Measurements from ENCODE around the gene CRB1. TPM values are rescaled to one million over a fixed set of nuclear protein-coding genes. Genes with fewer than 3 reads are reported as not detected.

CRB1 gene
- total RNA-seq, 1 donor from 2014 or later = not detected

- no peak overlapping the region for H3K27ac Mint-ChIP-seq (ENCODE audit: unreplicated experiment)
- Histone ChIP-seq H3K4me3 (ENCODE audit: insufficient read depth, low read depth, low read length) (no peak overlapping the region), H3K4me2 (ENCODE audit: low read length) (no peak overlapping the region), H3K9ac (ENCODE audit: low read length) (no peak overlapping the region), H3K27me3 (ENCODE audit: insufficient read depth, low read length) (no peaks in the 10 kb centered on the region), H3K36me3 (ENCODE audit: insufficient read depth, low read length) (no peaks in the 10 kb centered on the region), H3K27ac (ENCODE audit: low read depth, low read length) (no peak overlapping the region), H4K20me1 (ENCODE audit: insufficient read depth, low read length) (no peaks in the 10 kb centered on the region), H3K79me2 (ENCODE audit: insufficient read depth, low read length) (no peaks in the 10 kb centered on the region), H3K4me1 (ENCODE audit: insufficient read depth, low read length) (no peaks in the 10 kb centered on the region), H2AFZ (ENCODE audit: low read depth, low read length) (no peak overlapping the region), H3K9me3 (ENCODE audit: insufficient read depth, low read depth, low read length) (no peaks in the 10 kb centered on the region)
- peaks cover 5% of the 10 kb centered on the region for H3K4me1 Mint-ChIP-seq (ENCODE audit: low read depth, unreplicated experiment)
- no peak for FAIRE-seq
- no peaks in the 10 kb centered on the region for H3K27me3 Mint-ChIP-seq (ENCODE audit: low read depth, unreplicated experiment)
- TF ChIP-seq CTCF (IDR thresholded peaks at IDR 0.05; ENCODE audit: insufficient read depth, low read depth, low read length) = no peak
- no peak for TF ChIP-seq EZH2 (IDR thresholded peaks at IDR 0.05; ENCODE audit: insufficient read depth, low read length)
- no peaks in the 10 kb centered on the region for H3K36me3 Mint-ChIP-seq (ENCODE audit: low read depth, unreplicated experiment)
- no peaks in the 10 kb centered on the region for H3K9me3 Mint-ChIP-seq (ENCODE audit: unreplicated experiment)
- no peak overlapping the region for H3K4me3 Mint-ChIP-seq (ENCODE audit: unreplicated experiment)
- DNase-seq (ENCODE audit: low read depth) = no peak
Observed at GRCh38 chr1:197393105-197393504, 125.1 kb downstream of the CRB1 start.

DNA sequence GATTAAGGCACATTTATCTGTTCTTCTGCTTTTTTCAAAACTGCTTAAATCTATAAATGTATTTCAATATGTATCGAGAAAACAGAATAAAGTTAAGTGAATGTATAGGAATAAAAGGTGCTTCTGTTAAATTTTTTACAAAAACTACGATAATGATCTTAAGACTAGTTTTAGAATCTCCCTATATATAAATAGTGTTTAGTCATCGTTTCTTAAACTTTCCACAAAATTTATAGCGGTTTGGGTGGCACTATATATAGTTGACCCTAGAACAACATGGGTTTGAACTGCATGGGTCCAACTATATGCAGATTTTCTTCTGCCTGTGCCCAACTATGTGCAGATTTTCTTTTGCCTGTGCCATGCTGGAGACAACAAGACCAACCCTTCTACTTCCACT, 125.7 kb downstream of the CRB1 start:
- Histone ChIP-seq H4K20me1 (ENCODE audit: insufficient read depth, low read length) (no peaks in the 10 kb centered on the region), H3K9me3 (ENCODE audit: insufficient read depth, low read depth, low read length) (no peaks in the 10 kb centered on the region), H3K4me1 (ENCODE audit: insufficient read depth, low read length) (no peaks in the 10 kb centered on the region), H3K79me2 (ENCODE audit: insufficient read depth, low read length) (no peaks in the 10 kb centered on the region), H3K4me3 (ENCODE audit: insufficient read depth, low read depth, low read length) (no peak overlapping the region), H2AFZ (ENCODE audit: low read depth, low read length) (no peak overlapping the region), H3K4me2 (ENCODE audit: low read length) (no peak overlapping the region), H3K27ac (ENCODE audit: low read depth, low read length) (no peak overlapping the region), H3K9ac (ENCODE audit: low read length) (no peak overlapping the region), H3K36me3 (ENCODE audit: insufficient read depth, low read length) (no peaks in the 10 kb centered on the region), H3K27me3 (ENCODE audit: insufficient read depth, low read length) (no peaks in the 10 kb centered on the region)
- DNase-seq (ENCODE audit: low read depth) = no peak
- TF ChIP-seq CTCF (IDR thresholded peaks at IDR 0.05; ENCODE audit: insufficient read depth, low read depth, low read length) = no peak
- TF ChIP-seq EZH2 (IDR thresholded peaks at IDR 0.05; ENCODE audit: insufficient read depth, low read length) = no peak
- Mint-ChIP-seq H3K27ac (ENCODE audit: unreplicated experiment) (no peak overlapping the region), H3K9me3 (ENCODE audit: unreplicated experiment) (no peaks in the 10 kb centered on the region), H3K36me3 (ENCODE audit: low read depth, unreplicated experiment) (no peaks in the 10 kb centered on the region), H3K4me1 (ENCODE audit: low read depth, unreplicated experiment) (peaks cover 5% of the 10 kb centered on the region), H3K27me3 (ENCODE audit: low read depth, unreplicated experiment) (no peaks in the 10 kb centered on the region), H3K4me3 (ENCODE audit: unreplicated experiment) (no peak overlapping the region)
- no peak for FAIRE-seq

DNA sequence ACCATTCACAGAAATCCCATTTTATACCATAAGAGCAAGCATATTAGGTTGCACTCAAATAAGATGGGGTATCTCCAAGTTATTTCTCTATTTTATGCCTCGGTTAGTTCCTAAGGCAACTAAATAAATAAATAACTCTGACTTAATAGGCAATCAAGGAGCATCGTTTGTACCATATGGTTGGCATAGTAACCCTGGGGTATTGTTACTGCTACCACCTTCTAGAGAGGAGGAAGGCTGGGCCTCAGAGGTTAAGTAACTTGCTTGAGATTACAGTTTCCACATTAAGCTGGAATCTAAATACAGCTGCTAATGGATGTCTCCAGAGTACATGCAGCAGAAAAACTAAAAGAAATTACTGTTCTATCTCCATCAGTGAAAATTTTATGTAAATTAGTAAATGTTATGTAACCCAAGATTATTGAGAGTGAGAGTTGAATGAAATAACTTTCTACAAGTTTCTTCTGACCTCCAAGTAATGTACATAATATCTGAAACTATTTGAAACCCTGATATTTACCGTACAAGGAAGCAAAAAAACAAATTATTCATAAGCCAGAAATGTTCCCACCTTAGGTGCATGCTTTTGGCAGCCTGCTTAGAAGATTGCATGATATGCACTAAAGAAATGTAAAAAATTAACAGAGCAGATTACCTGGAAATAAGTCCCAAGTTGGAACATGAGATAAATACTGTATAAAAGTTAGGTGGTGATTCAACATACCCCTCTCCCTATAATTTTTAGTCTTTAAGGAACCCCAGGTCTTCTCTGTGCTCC, 127.0 kb downstream of the CRB1 start:
- Histone ChIP-seq H3K9ac (ENCODE audit: low read length) (no peak overlapping the region), H3K27me3 (ENCODE audit: insufficient read depth, low read length) (no peaks in the 10 kb centered on the region), H3K9me3 (ENCODE audit: insufficient read depth, low read depth, low read length) (no peaks in the 10 kb centered on the region), H3K36me3 (ENCODE audit: insufficient read depth, low read length) (no peaks in the 10 kb centered on the region), H4K20me1 (ENCODE audit: insufficient read depth, low read length) (no peaks in the 10 kb centered on the region), H3K4me1 (ENCODE audit: insufficient read depth, low read length) (no peaks in the 10 kb centered on the region), H3K4me2 (ENCODE audit: low read length) (no peak overlapping the region), H3K4me3 (ENCODE audit: insufficient read depth, low read depth, low read length) (no peak overlapping the region), H3K27ac (ENCODE audit: low read depth, low read length) (no peak overlapping the region), H3K79me2 (ENCODE audit: insufficient read depth, low read length) (no peaks in the 10 kb centered on the region), H2AFZ (ENCODE audit: low read depth, low read length) (no peak overlapping the region)
- H3K36me3 Mint-ChIP-seq (ENCODE audit: low read depth, unreplicated experiment) = no peaks in the 10 kb centered on the region
- FAIRE-seq (no peak), DNase-seq (ENCODE audit: low read depth) (no peak)
- H3K4me1 Mint-ChIP-seq (ENCODE audit: low read depth, unreplicated experiment) = peaks cover 5% of the 10 kb centered on the region
- H3K4me3 Mint-ChIP-seq (ENCODE audit: unreplicated experiment) = no peak overlapping the region
- no peak overlapping the region for H3K27ac Mint-ChIP-seq (ENCODE audit: unreplicated experiment)
- no peaks in the 10 kb centered on the region for H3K9me3 Mint-ChIP-seq (ENCODE audit: unreplicated experiment)
- H3K27me3 Mint-ChIP-seq (ENCODE audit: low read depth, unreplicated experiment) = no peaks in the 10 kb centered on the region
- TF ChIP-seq EZH2 (IDR thresholded peaks at IDR 0.05; ENCODE audit: insufficient read depth, low read length) = no peak
- no peak for TF ChIP-seq CTCF (IDR thresholded peaks at IDR 0.05; ENCODE audit: insufficient read depth, low read depth, low read length)

Data from astrocyte (in vitro differentiated cells and primary cell).